SJSA1 (cell line): ENCODE measurements around the gene GRB10. TPM values are rescaled to one million over a fixed set of nuclear protein-coding genes. Genes with fewer than 3 reads are reported as not detected.
A peak's percentile ranks its signal among the peaks of the same experiment; 100 is the strongest.

Experiments
- DNase-seq, 2 experiments: peaks; one replicate each; pipeline ENCODE4 v3.0.0-alpha.2; 2015 to 2020; ENCODE audit warnings: low spot score in 2 of 2, low read depth in 1 of 2
- H3K27ac ChIP-seq: fragments of 250-450 bp; sonication (Bioruptor Pico); 2 replicates; pipeline ENCODE4 v1.5.1; 2020; ENCODE audit warnings: mild to moderate bottlenecking, moderate library complexity
- H3K27me3 ChIP-seq: fragments of 250-450 bp; sonication (Bioruptor Pico); replicated peaks from 2 replicates; pipeline ENCODE4 v1.5.1; 2020; ENCODE audit warnings: mild to moderate bottlenecking, moderate library complexity
- H3K36me3 ChIP-seq: fragments of 250-450 bp; sonication (Bioruptor Pico); 2 replicates; pipeline ENCODE4 v1.5.1; 2020; ENCODE audit warnings: mild to moderate bottlenecking
- H3K4me1 ChIP-seq: fragments of 250-450 bp; sonication (Bioruptor Pico); replicated peaks from 2 replicates; pipeline ENCODE4 v1.6.1; 2021; ENCODE audit warnings: mild to moderate bottlenecking
- H3K4me3 ChIP-seq: fragments of 250-450 bp; sonication (Bioruptor Pico); 2 replicates; pipeline ENCODE4 v1.5.1; 2020; ENCODE audit warnings: mild to moderate bottlenecking
- H3K9me3 ChIP-seq: fragments of 250-450 bp; sonication (Bioruptor Pico); replicated peaks from 2 replicates; pipeline ENCODE4 v1.5.1; 2020; ENCODE audit warnings: mild to moderate bottlenecking
- total RNA-seq: library from RNA; depleted of rRNA; stranded (reverse); fragments of >200 nt; shearing (Covaris generic); gene quantifications from 2 replicates; pipeline ENCODE4 v1.2.3, GENCODE V29; 2014

Gene GRB10
- total RNA-seq, 1 experiment from 2014 or later: 3.3 TPM

GRCh38 chr7:50709151-50709550 lies 73.5 kb downstream of the GRB10 start:
- H3K4me3 ChIP-seq: no peak overlapping the region
- no peak for DNase-seq
- no peaks in the 10 kb centered on the region for H3K9me3 ChIP-seq
- H3K27me3 ChIP-seq: no peaks in the 10 kb centered on the region
- no peak overlapping the region for H3K27ac ChIP-seq
- H3K4me1 ChIP-seq: no peaks in the 10 kb centered on the region
- H3K36me3 ChIP-seq: no peaks in the 10 kb centered on the region

GRCh38 chr7:50707236-50708006 lies 75.3 kb downstream of the GRB10 start:
- Histone ChIP-seq H3K36me3 (no peaks in the 10 kb centered on the region; the same call in 1 of the 2 replicates), H3K27me3 (no peaks in the 10 kb centered on the region), H3K9me3 (no peaks in the 10 kb centered on the region), H3K4me1 (no peaks in the 10 kb centered on the region), H3K27ac (no peak overlapping the region), H3K4me3 (no peak overlapping the region)
- no peak for DNase-seq

- Histone ChIP-seq H3K9me3 (no peaks in the 10 kb centered on the region), H3K27me3 (no peaks in the 10 kb centered on the region), H3K4me3 (no peak overlapping the region), H3K27ac (no peak overlapping the region), H3K36me3 (no peaks in the 10 kb centered on the region; the same call in 1 of the 2 replicates), H3K4me1 (no peaks in the 10 kb centered on the region)
- DNase-seq: no peak
Measured at GRCh38 chr7:50706469-50706937, 76.2 kb downstream of the GRB10 start.

- Histone ChIP-seq H3K27ac (no peak overlapping the region), H3K9me3 (no peaks in the 10 kb centered on the region), H3K27me3 (no peaks in the 10 kb centered on the region), H3K4me1 (no peaks in the 10 kb centered on the region), H3K4me3 (no peak overlapping the region), H3K36me3 (no peaks in the 10 kb centered on the region; the same call in 1 of the 2 replicates)
- no peak for DNase-seq
Measured at GRCh38 chr7:50704844-50705243, 77.9 kb downstream of the GRB10 start.

GRCh38 chr7:50703654-50704053 lies 79.0 kb downstream of the GRB10 start:
- Histone ChIP-seq H3K4me3 (no peak overlapping the region), H3K36me3 (no peaks in the 10 kb centered on the region; the same call in 1 of the 2 replicates), H3K27ac (no peak overlapping the region), H3K4me1 (no peaks in the 10 kb centered on the region), H3K9me3 (no peaks in the 10 kb centered on the region), H3K27me3 (no peaks in the 10 kb centered on the region)
- no peak for DNase-seq

GRCh38 chr7:50699143-50699542 lies 83.6 kb downstream of the GRB10 start:
- H3K36me3 ChIP-seq: no peaks in the 10 kb centered on the region; the same call in 1 of the 2 replicates
- H3K27me3 ChIP-seq: no peaks in the 10 kb centered on the region
- no peaks in the 10 kb centered on the region for H3K4me1 ChIP-seq
- no peaks in the 10 kb centered on the region for H3K9me3 ChIP-seq
- H3K27ac ChIP-seq: no peak overlapping the region
- no peak overlapping the region for H3K4me3 ChIP-seq
- DNase-seq: no peak

- no peaks in the 10 kb centered on the region for H3K4me1 ChIP-seq
- H3K27ac ChIP-seq: no peak overlapping the region
- DNase-seq: no peak
- H3K9me3 ChIP-seq: no peaks in the 10 kb centered on the region
- no peaks in the 10 kb centered on the region; the same call in 1 of the 2 replicates for H3K36me3 ChIP-seq
- no peaks in the 10 kb centered on the region for H3K27me3 ChIP-seq
- H3K4me3 ChIP-seq: no peak overlapping the region
Measured at GRCh38 chr7:50697748-50698147, 84.9 kb downstream of the GRB10 start.

GRCh38 chr7:50696810-50697582 lies 85.7 kb downstream of the GRB10 start:
- Histone ChIP-seq H3K4me3 (no peak overlapping the region), H3K27ac (no peak overlapping the region), H3K4me1 (no peaks in the 10 kb centered on the region), H3K36me3 (no peaks in the 10 kb centered on the region), H3K27me3 (no peaks in the 10 kb centered on the region), H3K9me3 (no peaks in the 10 kb centered on the region)
- peak in 1 of 2 experiments; percentile 3 for DNase-seq

GRCh38 chr7:50695026-50695425 lies 87.7 kb downstream of the GRB10 start:
- DNase-seq: no peak
- Histone ChIP-seq H3K9me3 (no peaks in the 10 kb centered on the region), H3K4me3 (no peak overlapping the region), H3K4me1 (no peaks in the 10 kb centered on the region), H3K36me3 (no peaks in the 10 kb centered on the region), H3K27me3 (no peaks in the 10 kb centered on the region), H3K27ac (no peak overlapping the region)

GRCh38 chr7:50693455-50694130 lies 89.1 kb downstream of the GRB10 start:
- H3K4me3 ChIP-seq: no peak overlapping the region
- no peak for DNase-seq
- no peaks in the 10 kb centered on the region for H3K4me1 ChIP-seq
- no peak overlapping the region for H3K27ac ChIP-seq
- H3K36me3 ChIP-seq: no peaks in the 10 kb centered on the region
- no peaks in the 10 kb centered on the region for H3K9me3 ChIP-seq
- no peaks in the 10 kb centered on the region for H3K27me3 ChIP-seq

GRCh38 chr7:50690541-50691011 lies 92.1 kb downstream of the GRB10 start:
- Histone ChIP-seq H3K27ac (no peak overlapping the region), H3K36me3 (no peaks in the 10 kb centered on the region), H3K4me1 (no peaks in the 10 kb centered on the region), H3K9me3 (no peaks in the 10 kb centered on the region), H3K4me3 (no peak overlapping the region), H3K27me3 (no peaks in the 10 kb centered on the region)
- no peak for DNase-seq

- Histone ChIP-seq H3K4me3 (no peak overlapping the region), H3K4me1 (no peaks in the 10 kb centered on the region), H3K27ac (no peak overlapping the region), H3K36me3 (no peaks in the 10 kb centered on the region), H3K27me3 (no peaks in the 10 kb centered on the region), H3K9me3 (no peaks in the 10 kb centered on the region)
- DNase-seq: no peak
Measured at GRCh38 chr7:50688226-50688590, 94.5 kb downstream of the GRB10 start.

- Histone ChIP-seq H3K27me3 (no peaks in the 10 kb centered on the region), H3K4me1 (no peaks in the 10 kb centered on the region), H3K27ac (no peak overlapping the region), H3K9me3 (no peaks in the 10 kb centered on the region), H3K36me3 (no peaks in the 10 kb centered on the region), H3K4me3 (no peak overlapping the region)
- no peak for DNase-seq
Measured at GRCh38 chr7:50687575-50688225, 95.0 kb downstream of the GRB10 start.
